Measurements from ENCODE around the gene DYNLT2B.
"Not testable (repeated sequence)": the region's sequence is repeated elsewhere in the genome, so short reads cannot be mapped to it uniquely, and the experiment has no call there.

DYNLT2B gene

DNA sequence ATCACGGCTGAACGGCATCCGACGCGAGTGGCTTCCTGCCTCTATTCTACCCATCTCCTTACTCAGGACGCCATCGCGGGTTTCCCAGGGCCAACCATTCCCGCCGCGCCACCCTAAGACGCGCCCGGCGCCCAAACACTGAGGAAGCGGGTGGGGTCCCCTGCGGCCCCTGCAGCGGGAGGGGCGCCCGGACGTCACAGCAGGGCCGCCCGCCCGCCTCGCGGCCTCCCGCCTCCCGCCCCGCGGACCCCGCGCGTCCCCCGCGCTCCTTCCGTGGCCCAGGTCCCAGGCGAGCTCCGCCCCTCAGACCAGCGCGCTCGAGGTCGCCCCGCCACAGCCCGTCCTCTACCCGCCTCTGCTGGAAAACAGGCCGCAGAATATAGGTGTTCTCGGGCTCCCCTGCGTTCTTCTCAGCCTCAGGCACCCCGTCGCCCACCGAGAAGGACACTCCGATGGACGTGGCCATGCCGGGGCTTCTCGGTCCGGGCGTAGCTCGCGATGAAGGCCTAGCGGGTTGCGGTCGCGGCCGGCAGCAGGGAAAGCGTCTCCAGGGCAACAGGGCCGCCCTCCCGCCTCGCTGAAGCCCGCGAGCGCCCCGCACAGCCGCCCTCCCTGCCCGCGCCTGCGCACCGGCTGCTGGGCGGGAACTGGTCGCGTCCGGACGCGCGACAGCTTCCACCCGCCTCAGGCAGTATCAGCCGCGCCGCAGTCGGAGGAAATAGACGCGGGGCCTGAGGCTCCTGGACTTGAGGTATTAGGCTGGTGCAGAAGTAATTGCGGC lies at the start of gene DYNLT2B:
Gene DYNLT2B, minus strand, starts transcription at position 554 of the 781 bp plus-strand sequence. Its CDS starts 88 bp downstream, at position 466.
- H3K4me3 ChIP-seq (ENCODE audit: low read depth, low read length), result peak within 1 kb of the TSS; percentile 63
- DNase-seq, result peak; percentile 80
- peak within 1 kb of the TSS; percentile 94 for H3K27ac ChIP-seq
- no peaks in the 10 kb centered on the region for H3K9me3 ChIP-seq (ENCODE audit: severe bottlenecking)
- H3K27me3 ChIP-seq (ENCODE audit: insufficient read depth, low read depth, severe bottlenecking), result no peaks in the 10 kb centered on the region
- no peak for TF ChIP-seq CTCF (IDR thresholded peaks at IDR 0.05; ENCODE audit: low read depth, low read length)
- H3K36me3 ChIP-seq, result no peaks in the 10 kb centered on the region

GRCh38 chr3:196365736-196366135 lies 47.7 kb upstream of the DYNLT2B start:
- H3K4me3 ChIP-seq (ENCODE audit: low read depth, low read length), result no peak overlapping the region
- H3K9me3 ChIP-seq (ENCODE audit: severe bottlenecking), result no peaks in the 10 kb centered on the region
- H3K27me3 ChIP-seq (ENCODE audit: insufficient read depth, low read depth, severe bottlenecking), result no peaks in the 10 kb centered on the region
- no peaks in the 10 kb centered on the region; the same call in 1 of the 2 replicates for H3K36me3 ChIP-seq
- no peak for DNase-seq
- H3K27ac ChIP-seq, result no peak overlapping the region
- TF ChIP-seq CTCF (IDR thresholded peaks at IDR 0.05; ENCODE audit: low read depth, low read length), result no peak

DNA sequence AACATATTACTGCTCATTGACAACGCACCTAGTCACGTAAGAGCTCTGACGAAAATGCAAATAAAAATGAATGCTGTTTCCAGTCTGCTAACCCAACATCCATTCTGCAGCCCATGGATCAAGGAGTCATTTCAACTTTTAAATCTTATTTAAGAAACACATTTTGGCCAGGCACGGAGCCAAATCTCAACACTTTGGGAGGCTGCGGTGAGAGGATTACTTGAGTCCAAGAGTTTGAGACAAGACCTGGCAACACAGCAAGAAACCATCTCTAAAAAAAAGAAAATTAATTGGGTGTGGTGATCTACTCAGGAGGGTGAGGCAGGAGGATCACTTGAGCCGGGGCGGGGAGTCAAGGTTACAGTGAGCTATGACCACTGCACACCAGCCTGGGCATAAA lies 42.5 kb upstream of the DYNLT2B start:
- peaks cover 7% of the 10 kb centered on the region for H3K36me3 ChIP-seq
- H3K27ac ChIP-seq, result no peak overlapping the region
- no peak for DNase-seq
- H3K4me3 ChIP-seq (ENCODE audit: low read depth, low read length), result no peak overlapping the region
- no peaks in the 10 kb centered on the region for H3K27me3 ChIP-seq (ENCODE audit: insufficient read depth, low read depth, severe bottlenecking)
- no peak for TF ChIP-seq CTCF (IDR thresholded peaks at IDR 0.05; ENCODE audit: low read depth, low read length)
- no peaks in the 10 kb centered on the region for H3K9me3 ChIP-seq (ENCODE audit: severe bottlenecking)

- H3K36me3 ChIP-seq; H3K27me3 ChIP-seq (ENCODE audit: insufficient read depth, low read depth, severe bottlenecking); DNase-seq; H3K9me3 ChIP-seq (ENCODE audit: severe bottlenecking); H3K4me3 ChIP-seq (ENCODE audit: low read depth, low read length); H3K27ac ChIP-seq: not testable (repeated sequence)
Observed at GRCh38 chr3:196358540-196358939, 40.5 kb upstream of the DYNLT2B start.

- DNase-seq, result no peak
- Histone ChIP-seq H3K9me3 (ENCODE audit: severe bottlenecking) (no peaks in the 10 kb centered on the region), H3K27me3 (ENCODE audit: insufficient read depth, low read depth, severe bottlenecking) (no peaks in the 10 kb centered on the region), H3K36me3 (peaks cover 7% of the 10 kb centered on the region), H3K4me3 (ENCODE audit: low read depth, low read length) (no peak overlapping the region), H3K27ac (no peak overlapping the region)
- no peak for TF ChIP-seq CTCF (IDR thresholded peaks at IDR 0.05; ENCODE audit: low read depth, low read length)
Observed at GRCh38 chr3:196357905-196358304, 39.9 kb upstream of the DYNLT2B start.

DNA sequence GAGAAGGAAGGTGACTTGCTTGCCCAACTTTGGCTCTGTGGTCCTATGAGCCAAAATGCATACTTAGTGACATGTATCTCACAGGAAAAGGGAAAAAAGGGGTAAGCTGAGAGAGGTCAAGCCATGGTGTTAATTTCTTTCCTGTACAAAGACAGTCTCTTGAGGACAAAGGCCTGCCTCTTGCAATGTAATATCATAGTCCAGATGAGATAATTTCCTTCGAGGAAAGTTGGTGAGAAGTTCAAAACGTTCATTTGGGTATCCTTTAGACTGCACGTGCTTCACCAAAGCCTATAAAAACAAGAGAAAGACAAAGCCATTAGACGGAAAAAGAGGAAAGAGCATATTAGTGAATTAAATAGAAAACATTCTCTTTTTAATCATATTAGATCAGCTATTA lies 38.5 kb upstream of the DYNLT2B start:
- Histone ChIP-seq H3K9me3 (ENCODE audit: severe bottlenecking) (no peaks in the 10 kb centered on the region), H3K4me3 (ENCODE audit: low read depth, low read length) (no peak overlapping the region), H3K36me3 (peaks cover 7% of the 10 kb centered on the region), H3K27me3 (ENCODE audit: insufficient read depth, low read depth, severe bottlenecking) (no peaks in the 10 kb centered on the region), H3K27ac (no peak overlapping the region)
- DNase-seq, result no peak
- no peak for TF ChIP-seq CTCF (IDR thresholded peaks at IDR 0.05; ENCODE audit: low read depth, low read length)

All from WERI-Rb-1 (cell line).